Neural cell (in vitro differentiated cells): ENCODE results near the gene SSUH2.

Experiments
- EP300 ChIP-seq: fragments of 450-650 bp; conservative IDR thresholded peaks from 2 replicates; pipeline ENCODE4 v1.6.1; 2014; ENCODE audit warnings: antibody characterized with exemption, mild to moderate bottlenecking, moderate library complexity; ENCODE audit not compliant: poor library complexity, severe bottlenecking
- EZH2 ChIP-seq: fragments of 200-600, 300-800 bp; shearing (Covaris generic), sonication (generic); IDR thresholded peaks from 2 replicates; pipeline ENCODE4 v1.6.1; 2014; ENCODE audit warnings: antibody characterized with exemption, low read length, borderline replicate concordance, mild to moderate bottlenecking; ENCODE audit not compliant: insufficient read depth, poor library complexity, severe bottlenecking
- MXI1 ChIP-seq: fragments of 450-650 bp; conservative IDR thresholded peaks from 2 replicates; pipeline ENCODE4 v1.6.1; 2014; ENCODE audit warnings: antibody characterized with exemption, mild to moderate bottlenecking; ENCODE audit not compliant: poor library complexity, severe bottlenecking
- SMC3 ChIP-seq: fragments of 450-650 bp; conservative IDR thresholded peaks from 2 replicates; pipeline ENCODE4 v1.6.1; 2014; ENCODE audit warnings: antibody characterized with exemption, mild to moderate bottlenecking, moderate library complexity; ENCODE audit not compliant: poor library complexity
- TAF1 ChIP-seq: IDR thresholded peaks from 2 replicates; pipeline ENCODE4 v1.6.1; 2012; ENCODE audit warnings: low read depth
- TF ChIP-seq, protein P1 (sequence below): fragments of 450-650 bp; IDR thresholded peaks from 2 replicates; pipeline ENCODE4 v1.5.1; 2014; ENCODE audit warnings: antibody characterized with exemption, mild to moderate bottlenecking, moderate library complexity; ENCODE audit not compliant: poor library complexity, severe bottlenecking

DNA sequence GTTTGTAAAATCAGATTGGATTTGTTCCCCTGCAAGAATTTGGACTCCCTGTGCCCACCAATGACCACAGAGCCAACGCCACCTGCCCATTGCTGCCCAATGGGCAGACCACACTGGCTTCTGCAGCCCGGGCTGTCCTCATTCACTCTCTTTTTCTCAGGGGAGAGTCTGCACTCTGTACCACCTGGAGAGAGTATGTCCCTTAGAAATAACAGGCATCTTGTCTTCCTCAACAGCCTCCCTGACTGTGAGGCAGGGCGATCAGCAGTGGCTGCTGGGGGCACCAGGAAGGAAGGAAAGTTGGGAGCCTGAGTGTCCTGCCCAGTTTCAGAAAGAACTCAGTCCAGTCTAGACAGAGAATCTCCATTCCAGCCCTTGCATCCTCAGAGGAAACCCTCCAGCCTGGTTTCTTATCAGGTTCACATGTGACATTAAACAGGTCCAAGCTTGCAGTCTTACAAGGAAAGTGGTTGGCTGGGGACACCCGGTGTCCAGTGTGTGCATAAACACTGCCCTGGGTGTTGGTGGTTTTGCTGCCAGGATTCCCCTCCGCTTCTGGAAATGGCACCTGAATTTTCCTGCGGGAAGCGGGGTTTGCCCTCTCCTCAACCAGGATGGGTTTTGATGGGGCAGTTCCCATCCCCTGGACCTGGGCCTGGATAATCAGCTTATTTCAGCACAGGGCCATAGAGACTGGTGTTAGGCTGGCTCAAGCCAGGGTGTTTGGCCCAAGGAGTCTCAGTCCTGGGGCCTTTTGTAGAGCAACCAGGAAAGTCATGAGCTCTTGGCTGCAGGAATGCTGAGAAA, 37.2 kb downstream of the SSUH2 start:
- TF ChIP-seq, protein P1, sequence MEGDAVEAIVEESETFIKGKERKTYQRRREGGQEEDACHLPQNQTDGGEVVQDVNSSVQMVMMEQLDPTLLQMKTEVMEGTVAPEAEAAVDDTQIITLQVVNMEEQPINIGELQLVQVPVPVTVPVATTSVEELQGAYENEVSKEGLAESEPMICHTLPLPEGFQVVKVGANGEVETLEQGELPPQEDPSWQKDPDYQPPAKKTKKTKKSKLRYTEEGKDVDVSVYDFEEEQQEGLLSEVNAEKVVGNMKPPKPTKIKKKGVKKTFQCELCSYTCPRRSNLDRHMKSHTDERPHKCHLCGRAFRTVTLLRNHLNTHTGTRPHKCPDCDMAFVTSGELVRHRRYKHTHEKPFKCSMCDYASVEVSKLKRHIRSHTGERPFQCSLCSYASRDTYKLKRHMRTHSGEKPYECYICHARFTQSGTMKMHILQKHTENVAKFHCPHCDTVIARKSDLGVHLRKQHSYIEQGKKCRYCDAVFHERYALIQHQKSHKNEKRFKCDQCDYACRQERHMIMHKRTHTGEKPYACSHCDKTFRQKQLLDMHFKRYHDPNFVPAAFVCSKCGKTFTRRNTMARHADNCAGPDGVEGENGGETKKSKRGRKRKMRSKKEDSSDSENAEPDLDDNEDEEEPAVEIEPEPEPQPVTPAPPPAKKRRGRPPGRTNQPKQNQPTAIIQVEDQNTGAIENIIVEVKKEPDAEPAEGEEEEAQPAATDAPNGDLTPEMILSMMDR, result peak; percentile 45
- no peak for TF ChIP-seq EZH2
- no peak for TF ChIP-seq TAF1
- peak; percentile 46 for TF ChIP-seq SMC3
- TF ChIP-seq MXI1, result no peak
- no peak for TF ChIP-seq EP300
